Measurements from ENCODE around the gene POLL. TPM values are rescaled to one million over a fixed set of nuclear protein-coding genes. Genes with fewer than 3 reads are reported as not detected.

The POLL gene
- total RNA-seq, 1 donor from 2014 or later = 22.8 TPM

- no peaks in the 10 kb centered on the region for H3K9me3 Mint-ChIP-seq
- TF ChIP-seq CTCF (IDR thresholded peaks at IDR 0.05) (peak; percentile 77), EZH2 (IDR thresholded peaks at IDR 0.05) (no peak), EZH2phosphoT487 (IDR thresholded peaks at IDR 0.05) (no peak)
- H2AFZ ChIP-seq (replicated peaks) = no peak overlapping the region
- no peaks in the 10 kb centered on the region for H3K9me3 ChIP-seq (ENCODE audit: low read depth)
- H3K36me3 Mint-ChIP-seq = peaks cover 25% of the 10 kb centered on the region
- no peak overlapping the region for H3K4me2 ChIP-seq
- H3K9ac ChIP-seq = no peak overlapping the region
- H3K27ac ChIP-seq = no peak overlapping the region
- no peak overlapping the region for H3K4me3 Mint-ChIP-seq
- no peaks in the 10 kb centered on the region for H3K4me1 Mint-ChIP-seq
- no peaks in the 10 kb centered on the region for H3K27me3 ChIP-seq
- no peaks in the 10 kb centered on the region for H3F3A ChIP-seq (ENCODE audit: low read depth)
- no peaks in the 10 kb centered on the region for H3K27me3 Mint-ChIP-seq (ENCODE audit: insufficient read depth, low read depth)
- peak; percentile 73 for DNase-seq (ENCODE audit: low spot score)
- no peaks in the 10 kb centered on the region for H3K36me3 ChIP-seq
- H4K20me1 ChIP-seq (ENCODE audit: low read depth) = no peaks in the 10 kb centered on the region
- H3K4me1 ChIP-seq = peaks cover 10% of the 10 kb centered on the region
- no peaks in the 10 kb centered on the region for H3K79me2 ChIP-seq (ENCODE audit: low read depth)
- no peak overlapping the region for H3K27ac Mint-ChIP-seq
- no peak overlapping the region for H3K4me3 ChIP-seq
Measured at GRCh38 chr10:101536800-101537199, 51.3 kb downstream of the POLL start.

GRCh38 chr10:101535949-101536348, 52.1 kb downstream of the POLL start:
- no peak overlapping the region for H3K4me3 Mint-ChIP-seq
- H3K27me3 Mint-ChIP-seq (ENCODE audit: insufficient read depth, low read depth) = no peaks in the 10 kb centered on the region
- H3K36me3 ChIP-seq = no peaks in the 10 kb centered on the region
- H3K4me1 Mint-ChIP-seq = no peaks in the 10 kb centered on the region
- H3K4me3 ChIP-seq = no peak overlapping the region
- no peaks in the 10 kb centered on the region for H3K27me3 ChIP-seq
- no peak overlapping the region for H3K9ac ChIP-seq
- H4K20me1 ChIP-seq (ENCODE audit: low read depth) = no peaks in the 10 kb centered on the region
- no peak overlapping the region for H3K27ac ChIP-seq
- DNase-seq (ENCODE audit: low spot score) = no peak
- H3K79me2 ChIP-seq (ENCODE audit: low read depth) = no peaks in the 10 kb centered on the region
- peaks cover 26% of the 10 kb centered on the region for H3K36me3 Mint-ChIP-seq
- H3F3A ChIP-seq (ENCODE audit: low read depth) = no peaks in the 10 kb centered on the region
- H3K9me3 ChIP-seq (ENCODE audit: low read depth) = no peaks in the 10 kb centered on the region
- no peak overlapping the region for H2AFZ ChIP-seq (replicated peaks)
- no peak overlapping the region for H3K27ac Mint-ChIP-seq
- no peaks in the 10 kb centered on the region for H3K9me3 Mint-ChIP-seq
- H3K4me2 ChIP-seq = no peak overlapping the region
- H3K4me1 ChIP-seq = peaks cover 10% of the 10 kb centered on the region
- TF ChIP-seq EZH2phosphoT487 (IDR thresholded peaks at IDR 0.05) (no peak), CTCF (IDR thresholded peaks at IDR 0.05) (no peak), EZH2 (IDR thresholded peaks at IDR 0.05) (no peak)

GRCh38 chr10:101529725-101530553, 58.1 kb downstream of the POLL start:
- Histone ChIP-seq H4K20me1 (ENCODE audit: low read depth) (peaks cover 7% of the 10 kb centered on the region), H3K4me1 (peaks cover 43% of the 10 kb centered on the region), H3K4me2 (peak overlapping the region; percentile 68), H3K36me3 (no peaks in the 10 kb centered on the region), H3K4me3 (peak overlapping the region; percentile 31), H3K79me2 (ENCODE audit: low read depth) (no peaks in the 10 kb centered on the region), H3K9ac (no peak overlapping the region), H3K27ac (peak overlapping the region; percentile 35), H3F3A (ENCODE audit: low read depth) (peaks cover 28% of the 10 kb centered on the region), H2AFZ (replicated peaks) (no peak overlapping the region), H3K27me3 (no peaks in the 10 kb centered on the region), H3K9me3 (ENCODE audit: low read depth) (no peaks in the 10 kb centered on the region)
- H3K36me3 Mint-ChIP-seq = peaks cover 13% of the 10 kb centered on the region
- TF ChIP-seq CTCF (IDR thresholded peaks at IDR 0.05) (no peak), EZH2 (IDR thresholded peaks at IDR 0.05) (no peak), EZH2phosphoT487 (IDR thresholded peaks at IDR 0.05) (no peak)
- H3K9me3 Mint-ChIP-seq = no peaks in the 10 kb centered on the region
- H3K4me1 Mint-ChIP-seq = peaks cover 35% of the 10 kb centered on the region
- DNase-seq (ENCODE audit: low spot score) = no peak
- H3K4me3 Mint-ChIP-seq = no peak overlapping the region
- H3K27me3 Mint-ChIP-seq (ENCODE audit: insufficient read depth, low read depth) = no peaks in the 10 kb centered on the region
- no peak overlapping the region for H3K27ac Mint-ChIP-seq
